Heart right ventricle (tissue), 16 donors: ENCODE results near the gene AGPS. TPM values are rescaled to one million over a fixed set of nuclear protein-coding genes. Genes with fewer than 3 reads are reported as not detected.
"Not testable (repeated sequence)": the region's sequence is repeated elsewhere in the genome, so short reads cannot be mapped to it uniquely, and the experiment has no call there.

ENCODE experiments used
- ATAC-seq, 8 donors: fragments of 200-7000 bp; cut with Tn5 transposase; one replicate each; pipeline ENCODE4 v1.9.1; 2020; ENCODE audit warnings: mild to moderate bottlenecking in 8 of 8, moderate library complexity in 8 of 8, moderate number of reproducible peaks in 1 of 8
- DNase-seq, 2 donors: peaks; one replicate each; pipeline ENCODE4 v3.0.0-alpha.2; 2020
- H3K27ac ChIP-seq, 10 donors: fragments of 200-600 bp; sonication (generic) in 2 of 10; one replicate each; pipeline versions ENCODE4 v1.5.0 to v1.8.0; 2020 to 2022; ENCODE audit warnings: mild to moderate bottlenecking in 3 of 10
- H3K27me3 ChIP-seq, 7 donors: fragments of 200-600 bp; one replicate each; pipeline ENCODE4 v1.8.0; 2021 to 2022; ENCODE audit warnings: mild to moderate bottlenecking in 2 of 7
- H3K36me3 ChIP-seq, 9 donors: fragments of 200-600 bp; sonication (generic) in 1 of 9; one replicate each; pipeline versions ENCODE4 v1.5.0 to v1.8.0; 2020 to 2022; ENCODE audit warnings: mild to moderate bottlenecking in 2 of 9
- H3K4me1 ChIP-seq, 9 donors: fragments of 200-600 bp; sonication (generic) in 1 of 9; one replicate each; pipeline versions ENCODE4 v1.5.0 to v1.8.0; 2020 to 2022; ENCODE audit warnings: mild to moderate bottlenecking in 4 of 9
- H3K4me3 ChIP-seq, 10 donors: fragments of 200-600 bp; sonication (generic) in 2 of 10; one replicate each; pipeline versions ENCODE4 v1.5.0 to v1.8.0; 2020 to 2022; ENCODE audit warnings: mild to moderate bottlenecking in 7 of 10, moderate library complexity in 2 of 10
- H3K9me3 ChIP-seq, 11 donors: fragments of 200-600 bp in 10 of 11; sonication (generic) in 2 of 11; one replicate each; pipeline versions ENCODE4 v1.5.0 to v1.8.0; 2013 to 2022; ENCODE audit warnings: mild to moderate bottlenecking in 2 of 11, control low read depth in 1 of 11, moderate library complexity in 1 of 11
- CTCF ChIP-seq, 9 donors: fragments of 200-600 bp; sonication (generic) in 2 of 9; IDR thresholded peaks; one replicate each; pipeline versions ENCODE4 v1.5.0 to v1.8.0; 2021 to 2022; ENCODE audit warnings: antibody characterized with exemption in 9 of 9, mild to moderate bottlenecking in 5 of 9, moderate library complexity in 1 of 9
- WGBS, 2 donors: extraction: QIAGEN DNeasy Blood & Tissue Kit; methylation state at CpG; one replicate each; pipeline ENCODE4 v1.1.7; 2013; ENCODE audit warnings: inconsistent platforms in 1 of 2; 5-methylcytosine and 5-hydroxymethylcytosine counted together
- intact Hi-C, 10 donors: fragments of 100-400 bp; cut with DNase I; formaldehyde crosslinking; loops; one replicate each; pipeline versions ENCODE4 v1.11.1 to v1.14.2; 2022
- polyA plus RNA-seq, 2 donors: library from polyadenylated mRNA; stranded (reverse); fragments of 200-250 nt; gene quantifications; one replicate each; pipeline ENCODE4 v1.2.3, GENCODE V29; 2013
- total RNA-seq, 10 donors: library from RNA; stranded (reverse); fragmentation: NEBNext Ultra II Directional in 3 of 10; extraction: Animal tissue kit (Norgen Biotek cat#: 25700) in 3 of 10; gene quantifications; one replicate each; pipeline versions ENCODE4 v1.2.1 to v1.2.4, GENCODE V29; 2021 to 2023
- donor health status: Arrhythmogenic right ventricular cardiomyopathy.
- donor health status: ischemic (EF 13 %, LVEDD 7.1; RV severe dilation, severe dysfunction).
- donor health status: healthy with polysubstance abuse.
- donor health status: DM: no; HTN: yes; CAD: no.
- donor health status: DM: no; HTN: no; CAD: no.
- donor health status: ischemic (EF 25% LVEDD 6.9; RV normal size, moderate dysfunction).
- donor health status: ischemic (EF 25% LVEDD 5.7; RV mildly dilated, moderate dysfunction).
- donor health status: healthy.
- donor health status: DM: yes; HTN: yes; CAD: no.
- donor health status: Ischemic cardiomyopathy.
- donor health status: ischemic (EF 35%, LVEDD 5.7; RV mildly dilated, moderate dysfunction).
- donor health status: nonischemic (EF 11% LVEDD 7.7; RV severe dilation, severe dysfunction).
- donor health status: DM: yes; HTN: yes; CAD: no.
- donor health status: PGD.
- donor health status: ischemic (EF 29% LVEDD 5.4; RV normal size, mild dysfunction).
- donor health status: nonischemic (EF 23%, LVEDD 6.1; RV moderate dilation, normal function).

AGPS gene
- total and polyA plus RNA-seq, 12 donors = 4.6 to 32.0 (median 28.4) TPM

DNA sequence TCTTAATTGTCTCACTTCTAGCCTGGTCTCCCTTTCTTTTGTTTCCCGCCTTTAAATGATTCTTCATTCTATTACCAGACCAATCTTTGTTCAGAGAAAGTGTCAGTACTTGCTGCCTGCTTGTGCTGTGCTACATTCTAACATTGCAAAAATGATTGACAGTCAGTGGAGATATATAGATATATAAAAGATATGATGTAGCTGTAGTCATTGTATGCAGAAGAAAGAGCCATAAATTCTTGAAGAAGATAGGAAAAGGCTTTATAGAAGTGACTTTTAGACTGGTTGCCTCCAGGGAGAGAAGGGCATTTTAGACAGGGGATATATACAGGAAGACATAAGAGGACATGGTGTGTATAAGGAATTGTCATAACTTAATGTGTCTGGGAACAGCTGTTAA, 13.6 kb downstream of the AGPS start:
- Histone ChIP-seq H3K36me3 (no peaks in the 10 kb centered on the region), H3K4me1 (peaks cover 0 to 33% (median 14%) of the 10 kb centered on the region in 9 donors), H3K27ac (no peak overlapping the region), H3K4me3 (no peak overlapping the region), H3K9me3 (no peaks in the 10 kb centered on the region), H3K27me3 (no peaks in the 10 kb centered on the region)
- no peak for TF ChIP-seq CTCF (IDR thresholded peaks at IDR 0.05)
- ATAC-seq (no peak), DNase-seq (no peak)
- intact Hi-C loops = no loop called here
- WGBS, 2 donors = 98 to 100% methylated on average over 1 of the region's 1 CpG

GRCh38 chr2:177407031-177407430, 14.5 kb downstream of the AGPS start:
- H3K27me3 ChIP-seq = no peaks in the 10 kb centered on the region
- ATAC-seq (no peak), DNase-seq (no peak)
- 90 to 96% methylated on average over 2 of the region's 2 CpGs for WGBS, 2 donors
- TF ChIP-seq CTCF (IDR thresholded peaks at IDR 0.05) = no peak
- no peaks in the 10 kb centered on the region for H3K9me3 ChIP-seq
- intact Hi-C loops = no loop called here
- H3K27ac ChIP-seq = no peak overlapping the region
- H3K4me1 ChIP-seq = peaks cover 0 to 33% (median 14%) of the 10 kb centered on the region in 9 donors
- H3K4me3 ChIP-seq = no peak overlapping the region
- H3K36me3 ChIP-seq = no peaks in the 10 kb centered on the region

DNA sequence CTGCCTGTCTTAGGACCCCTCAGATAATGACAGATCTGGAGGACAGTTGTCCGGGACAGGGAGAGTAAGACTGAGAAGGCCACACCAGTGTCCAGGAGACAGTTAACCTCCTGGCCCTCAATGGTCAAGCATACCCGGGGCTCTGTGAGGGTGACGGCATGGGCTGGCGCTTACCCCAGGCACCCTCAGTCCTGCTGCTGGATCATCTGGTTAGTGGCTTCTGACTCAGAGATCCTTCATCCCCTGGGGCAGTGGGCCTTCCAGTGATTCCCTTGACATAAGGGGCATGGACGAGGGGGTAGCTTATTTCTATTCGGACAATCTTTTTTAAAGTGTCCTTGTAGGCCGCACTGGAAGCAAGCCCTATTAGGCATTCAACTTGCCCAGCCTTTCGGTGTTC, 18.1 kb downstream of the AGPS start:
- WGBS, 2 donors = 89 to 95% methylated on average over 8 of the region's 8 CpGs
- ATAC-seq, DNase-seq, H3K27ac ChIP-seq, H3K36me3 ChIP-seq, H3K4me3 ChIP-seq, H3K9me3 ChIP-seq, H3K27me3 ChIP-seq: not testable (repeated sequence)
- intact Hi-C loops = loop anchor here in 6 of 10 donors (5.0 to 10.0 kb wide), 2 partner anchors 73 to 246 kb away; no protein-coding TSS in a partner anchor
- H3K4me1 ChIP-seq = peaks cover 0 to 15% (median 7%) of the 10 kb centered on the region in 9 donors

- ATAC-seq = no peak
- intact Hi-C loops = loop anchor here in 6 of 10 donors (2.0 to 10.0 kb wide), 3 partner anchors 76 to 249 kb away; no protein-coding TSS in a partner anchor
- 63 to 76% methylated on average over 3 of the region's 3 CpGs for WGBS, 2 donors
These were observed 21.1 kb downstream of the AGPS start for GRCh38 chr2:177413703-177414102.

More at GRCh38 chr2:177413703-177414102, 21.1 kb downstream of the AGPS start:
- H3K36me3 ChIP-seq = no peaks in the 10 kb centered on the region
- TF ChIP-seq CTCF (IDR thresholded peaks at IDR 0.05) = no peak
- no peaks in the 10 kb centered on the region for H3K9me3 ChIP-seq
- H3K27ac ChIP-seq = no peak overlapping the region
- H3K27me3 ChIP-seq = no peaks in the 10 kb centered on the region
- no peak overlapping the region for H3K4me3 ChIP-seq
- no peak for DNase-seq
- peaks cover 0 to 30% (median 11%) of the 10 kb centered on the region in 9 donors for H3K4me1 ChIP-seq
